IMR-90 (cell line): ENCODE data around the gene BCKDK. TPM values are rescaled to one million over a fixed set of nuclear protein-coding genes. Genes with fewer than 3 reads are reported as not detected.

Experiments used
- ATAC-seq: fragments of 200-7000 bp; cut with Tn5 transposase; 2 replicates; pipeline ENCODE4 v1.9.1; 2020; ENCODE audit warnings: low read depth, mild to moderate bottlenecking, moderate library complexity
- BruUV-seq: library from RNA; stranded (reverse); fragments of 400-500 nt; replicated peaks from 2 replicates; lab custom pipeline; 2021; lab: Mats Ljungman, UMichigan
- CTCF ChIA-PET: fragments of 300-600 bp; formaldehyde crosslinking; extraction: SDS; loops from one replicate; lab custom pipeline; 2021; ENCODE audit warnings: antibody characterized with exemption; lab: Yijun Ruan, JAX
- POLR2A ChIA-PET: fragments of 300-600 bp; sonication (Branson Sonifier 250); formaldehyde crosslinking; loops from one replicate; lab custom pipeline; 2022; ENCODE audit warnings: antibody characterized with exemption; ENCODE audit not compliant: unreplicated experiment; lab: Charles Lee
- DNase-seq: peaks from one replicate; pipeline ENCODE4 v3.0.0; 2013
- H2AFZ ChIP-seq: replicated peaks from 2 replicates; pipeline ENCODE3; 2013; ENCODE audit warnings: low read length, mild to moderate bottlenecking; ENCODE audit not compliant: poor library complexity
- H2AK5ac ChIP-seq: 2 replicates; pipeline ENCODE4 v1.6.1; 2013; ENCODE audit warnings: low read depth, low read length, inconsistent platforms
- H2AK9ac ChIP-seq: replicated peaks from 2 replicates; pipeline ENCODE3; 2013; ENCODE audit warnings: mild to moderate bottlenecking, low read depth, low read length, moderate library complexity; ENCODE audit not compliant: poor library complexity
- H2BK120ac ChIP-seq: 2 replicates; pipeline ENCODE4 v1.6.1; 2013; ENCODE audit warnings: low read depth, low read length, inconsistent platforms
- H2BK15ac ChIP-seq: 3 replicates; pipeline ENCODE4 v1.6.1; 2013; ENCODE audit warnings: low read depth, low read length, inconsistent platforms
- H2BK20ac ChIP-seq: 2 replicates; pipeline ENCODE4 v1.6.1; 2013; ENCODE audit warnings: low read depth, mild to moderate bottlenecking, inconsistent platforms, low read length, moderate library complexity
- H2BK5ac ChIP-seq: 2 replicates; pipeline ENCODE4 v1.6.1; 2013; ENCODE audit warnings: mild to moderate bottlenecking, low read depth, low read length, inconsistent platforms; ENCODE audit not compliant: poor library complexity, severe bottlenecking
- H3K14ac ChIP-seq: replicated peaks from 2 replicates; pipeline ENCODE4 v1.6.1; 2013; ENCODE audit warnings: low read depth, low read length, inconsistent platforms
- H3K18ac ChIP-seq: 2 replicates; pipeline ENCODE4 v1.6.1; 2013; ENCODE audit warnings: low read depth, low read length, control low read depth
- H3K23ac ChIP-seq: 2 replicates; pipeline ENCODE4 v1.6.1; 2013; ENCODE audit warnings: low read depth, low read length, inconsistent platforms
- H3K27ac ChIP-seq: 2 replicates; pipeline ENCODE4 v1.5.1; 2013; ENCODE audit warnings: mild to moderate bottlenecking, control low read depth, low read length; ENCODE audit not compliant: insufficient read depth
- H3K27me3 ChIP-seq: 2 replicates; pipeline ENCODE4 v1.6.1; 2013; ENCODE audit warnings: low read length; ENCODE audit not compliant: control insufficient read depth, insufficient read depth
- H3K36me3 ChIP-seq: 2 replicates; pipeline ENCODE4 v1.6.1; 2013; ENCODE audit warnings: low read length, mixed read lengths; ENCODE audit not compliant: control insufficient read depth, insufficient read depth
- H3K4ac ChIP-seq: 2 replicates; pipeline ENCODE4 v1.6.1; 2013; ENCODE audit warnings: low read depth, low read length, inconsistent platforms
- H3K4me1 ChIP-seq: 2 replicates; pipeline ENCODE4 v1.6.1; 2013; ENCODE audit warnings: low read length, mixed read lengths; ENCODE audit not compliant: control insufficient read depth, insufficient read depth
- H3K4me2 ChIP-seq: 2 replicates; pipeline ENCODE4 v1.6.1; 2013; ENCODE audit warnings: low read depth, mild to moderate bottlenecking, control low read depth, low read length, moderate library complexity
- H3K4me3 ChIP-seq: 2 replicates; pipeline ENCODE4 v1.5.1; 2013; ENCODE audit warnings: low read depth, mild to moderate bottlenecking, control low read depth, low read length, moderate library complexity; ENCODE audit not compliant: insufficient read depth
- H3K56ac ChIP-seq: 2 replicates; pipeline ENCODE4 v1.6.1; 2013; ENCODE audit warnings: low read length, inconsistent platforms; ENCODE audit not compliant: insufficient read depth; ENCODE audit errors: extremely low read depth
- H3K79me1 ChIP-seq, 2 experiments: 2 replicates each; pipeline ENCODE4 v1.6.1; 2013; ENCODE audit warnings: low read length in 2 of 2, inconsistent platforms in 1 of 2, low read depth in 1 of 2
- H3K9ac ChIP-seq: 2 replicates; pipeline ENCODE4 v1.6.1; 2013; ENCODE audit warnings: low read depth, low read length, control low read depth
- H3K9me1 ChIP-seq: 2 replicates; pipeline ENCODE4 v1.6.1; 2013; ENCODE audit warnings: low read length, inconsistent platforms; ENCODE audit not compliant: insufficient read depth
- H3K9me3 ChIP-seq: 2 replicates; pipeline ENCODE4 v1.6.1; 2013; ENCODE audit warnings: low read length; ENCODE audit not compliant: control insufficient read depth, insufficient read depth
- H4K20me1 ChIP-seq: 2 replicates; pipeline ENCODE4 v1.6.1; 2013; ENCODE audit warnings: low read length, inconsistent platforms; ENCODE audit not compliant: insufficient read depth
- H4K5ac ChIP-seq: 2 replicates; pipeline ENCODE4 v1.6.1; 2013; ENCODE audit warnings: mild to moderate bottlenecking, low read depth, low read length, control low read depth
- H4K8ac ChIP-seq, 2 experiments: 2 replicates each; pipeline ENCODE4 v1.6.1; 2013; ENCODE audit warnings: low read depth in 2 of 2, low read length in 2 of 2, control low read depth in 1 of 2, inconsistent platforms in 1 of 2
- H4K91ac ChIP-seq: 2 replicates; pipeline ENCODE4 v1.6.1; 2013; ENCODE audit warnings: low read depth, low read length, inconsistent platforms; ENCODE audit not compliant: insufficient read depth
- POLR2A ChIP-seq: IDR thresholded peaks from 2 replicates; pipeline ENCODE4 v1.6.1; 2012; ENCODE audit warnings: mild to moderate bottlenecking, low read depth, low read length
- RAD21 ChIP-seq: IDR thresholded peaks from 2 replicates; pipeline ENCODE4 v1.6.1; 2012; ENCODE audit warnings: low read length, improper control_type of control experiment
- USF2 ChIP-seq: fragments of 150-350 bp; IDR thresholded peaks from 2 replicates; pipeline ENCODE4 v1.6.1; 2017; ENCODE audit warnings: mild to moderate bottlenecking, antibody characterized with exemption, low read length, low read depth
- WGBS, 2 experiments: methylation state at CpG; one replicate each; pipeline versions ENCODE4 v1.1.5 to v1.1.7; 2013; ENCODE audit warnings: missing lambda C conversion rate in 2 of 2; ENCODE audit not compliant: insufficient read length in 1 of 2; ENCODE audit errors: extremely low coverage in 2 of 2; 5-methylcytosine and 5-hydroxymethylcytosine counted together
- dilution Hi-C: fragments of 300-500 bp; cut with HindIII; formaldehyde crosslinking; loops from one replicate; pipeline ENCODE4 v1.14.3; 2018; ENCODE audit warnings: low sequenced_read_pairs; ENCODE audit not compliant: unreplicated experiment
- in situ Hi-C: fragments of 300-500 bp; cut with MboI; formaldehyde crosslinking; loops from 3 replicates; pipeline ENCODE4 v1.14.3; 2019; ENCODE audit warnings: low sequenced_read_pairs, inconsistent platforms, mixed read lengths
- intact Hi-C: fragments of 100-400 bp; cut with micrococcal nuclease; formaldehyde crosslinking; loops from 2 replicates; pipeline ENCODE4 v1.10.0; 2022
- polyA plus RNA-seq, 3 experiments: library from polyadenylated mRNA; depleted of rRNA; stranded (reverse); fragments of >200 nt; gene quantifications; 2 replicates each; pipeline ENCODE4 v1.2.3, GENCODE V29; 2012; ENCODE audit warnings: low replicate concordance in 1 of 3
- total RNA-seq: library from RNA; depleted of rRNA; stranded (reverse); fragments of >200 nt; gene quantifications from 2 replicates; pipeline ENCODE4 v1.2.3, GENCODE V29; 2012
- TF ChIP-seq, protein P1 (sequence below): fragments of 150-350 bp; IDR thresholded peaks from 2 replicates; pipeline ENCODE4 v1.6.1; 2016; ENCODE audit warnings: low read depth, mild to moderate bottlenecking, low read length, moderate library complexity, borderline replicate concordance
- TF ChIP-seq, protein P2 (sequence below): conservative IDR thresholded peaks from 2 replicates; pipeline ENCODE4 v1.5.1; 2012; ENCODE audit warnings: mild to moderate bottlenecking, low read depth, low read length, improper control_type of control experiment

Gene BCKDK
- total and polyA plus RNA-seq, 2 of the 4 experiments (the other 2 are of a cell fraction): 26.0 to 79.3 TPM

- Histone ChIP-seq H4K8ac (no peak overlapping the region), H2BK120ac (no peak overlapping the region), H2AFZ (no peak overlapping the region), H3K9me1 (peaks cover 3% of the 10 kb centered on the region; the same call in 1 of the 2 replicates), H3K18ac (no peak overlapping the region), H4K91ac (no peak overlapping the region), H3K9ac (no peak overlapping the region), H3K14ac (no peak overlapping the region), H3K56ac (no peak overlapping the region), H4K5ac (no peak overlapping the region), H3K4me3 (no peak overlapping the region), H3K4me2 (no peak overlapping the region), H3K4ac (no peak overlapping the region), H3K27ac (no peak overlapping the region), H2AK5ac (no peak overlapping the region), H3K4me1 (no peaks in the 10 kb centered on the region), H4K20me1 (peaks cover 21% of the 10 kb centered on the region), H2BK5ac (no peak overlapping the region), H3K23ac (no peak overlapping the region), H3K36me3 (peaks cover 70% of the 10 kb centered on the region), H3K79me1 (peaks cover 14 to 49% of the 10 kb centered on the region in 2 experiments), H3K27me3 (no peaks in the 10 kb centered on the region), H2BK20ac (no peak overlapping the region), H2AK9ac (no peak overlapping the region), H2BK15ac (no peak overlapping the region), H3K9me3 (no peaks in the 10 kb centered on the region)
- POLR2A ChIA-PET: interaction anchor here (0.6 kb wide), 1 partner anchor 90 kb away, joined by 4 read pairs; no protein-coding TSS in a partner anchor
- intact Hi-C loops (no loop called here), dilution Hi-C loops (no loop called here), in situ Hi-C loops (loop anchor here (10.0 kb wide), 1 partner anchor 99 kb away; the partner anchor contains the start of gene HSD3B7)
- CTCF ChIA-PET: no interaction called here
- TF ChIP-seq, protein P1, sequence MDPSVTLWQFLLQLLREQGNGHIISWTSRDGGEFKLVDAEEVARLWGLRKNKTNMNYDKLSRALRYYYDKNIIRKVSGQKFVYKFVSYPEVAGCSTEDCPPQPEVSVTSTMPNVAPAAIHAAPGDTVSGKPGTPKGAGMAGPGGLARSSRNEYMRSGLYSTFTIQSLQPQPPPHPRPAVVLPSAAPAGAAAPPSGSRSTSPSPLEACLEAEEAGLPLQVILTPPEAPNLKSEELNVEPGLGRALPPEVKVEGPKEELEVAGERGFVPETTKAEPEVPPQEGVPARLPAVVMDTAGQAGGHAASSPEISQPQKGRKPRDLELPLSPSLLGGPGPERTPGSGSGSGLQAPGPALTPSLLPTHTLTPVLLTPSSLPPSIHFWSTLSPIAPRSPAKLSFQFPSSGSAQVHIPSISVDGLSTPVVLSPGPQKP: no peak
- TF ChIP-seq USF2 (no peak), POLR2A (no peak), RAD21 (no peak)
- TF ChIP-seq, protein P2, sequence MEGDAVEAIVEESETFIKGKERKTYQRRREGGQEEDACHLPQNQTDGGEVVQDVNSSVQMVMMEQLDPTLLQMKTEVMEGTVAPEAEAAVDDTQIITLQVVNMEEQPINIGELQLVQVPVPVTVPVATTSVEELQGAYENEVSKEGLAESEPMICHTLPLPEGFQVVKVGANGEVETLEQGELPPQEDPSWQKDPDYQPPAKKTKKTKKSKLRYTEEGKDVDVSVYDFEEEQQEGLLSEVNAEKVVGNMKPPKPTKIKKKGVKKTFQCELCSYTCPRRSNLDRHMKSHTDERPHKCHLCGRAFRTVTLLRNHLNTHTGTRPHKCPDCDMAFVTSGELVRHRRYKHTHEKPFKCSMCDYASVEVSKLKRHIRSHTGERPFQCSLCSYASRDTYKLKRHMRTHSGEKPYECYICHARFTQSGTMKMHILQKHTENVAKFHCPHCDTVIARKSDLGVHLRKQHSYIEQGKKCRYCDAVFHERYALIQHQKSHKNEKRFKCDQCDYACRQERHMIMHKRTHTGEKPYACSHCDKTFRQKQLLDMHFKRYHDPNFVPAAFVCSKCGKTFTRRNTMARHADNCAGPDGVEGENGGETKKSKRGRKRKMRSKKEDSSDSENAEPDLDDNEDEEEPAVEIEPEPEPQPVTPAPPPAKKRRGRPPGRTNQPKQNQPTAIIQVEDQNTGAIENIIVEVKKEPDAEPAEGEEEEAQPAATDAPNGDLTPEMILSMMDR: no peak
- 100% methylated on average over 1 of the region's 13 CpGs; no CpG with 5 or more reads in 1 of the 2 experiments for WGBS, 2 experiments
- no TSS peak for BruUV-seq
- no peak for ATAC-seq
- no peak for DNase-seq
Observed at GRCh38 chr16:31083981-31084380, 24.2 kb upstream of the BCKDK start.
